Right atrium auricular region (tissue), 2 donors: ENCODE measurements around the gene PITPNM3. TPM values are rescaled to one million over a fixed set of nuclear protein-coding genes. Genes with fewer than 3 reads are reported as not detected.

Source experiments
- DNase-seq: peaks from one replicate; pipeline ENCODE4 v3.0.0-alpha.2; 2019; ENCODE audit warnings: low spot score
- H3K27ac ChIP-seq, 2 donors: fragments of 200-600 bp; sonication (generic); 1 replicate in 1 of 2; 2 replicates in 1 of 2; pipeline ENCODE4 v1.5.1; 2016 to 2019
- H3K27me3 ChIP-seq, 2 donors: fragments of 200-600 bp; sonication (generic); one replicate each; pipeline versions ENCODE4 v1.5.1 to v1.6.0; 2017 to 2019
- H3K36me3 ChIP-seq: fragments of 200-600 bp; sonication (generic); one replicate; pipeline ENCODE4 v1.5.1; 2016
- H3K4me1 ChIP-seq, 2 donors: fragments of 200-600 bp; sonication (generic); one replicate each; pipeline versions ENCODE4 v1.5.1 to v1.6.0; 2017 to 2019
- H3K4me3 ChIP-seq, 2 donors: fragments of 200-600 bp; sonication (generic); 1 replicate in 1 of 2; 2 replicates in 1 of 2; pipeline ENCODE4 v1.5.1; 2017 to 2019; ENCODE audit warnings: mild to moderate bottlenecking in 1 of 2, moderate library complexity in 1 of 2
- H3K9me3 ChIP-seq, 2 donors: fragments of 200-600 bp; sonication (generic); one replicate each; pipeline ENCODE4 v1.5.1; 2019
- CTCF ChIP-seq, 2 donors: fragments of 200-600 bp; sonication (generic); IDR thresholded peaks; one replicate each; pipeline ENCODE4 v1.5.1; 2019; ENCODE audit warnings: antibody characterized with exemption in 2 of 2
- total RNA-seq, 2 donors: library from RNA; depleted of rRNA; stranded (reverse); fragments of >200 nt; gene quantifications; one replicate each; pipeline ENCODE4 v1.1.0, GENCODE V29; 2016

PITPNM3 gene
- total RNA-seq, 2 donors from 2014 or later = 0.56 to 1.2 TPM

DNA sequence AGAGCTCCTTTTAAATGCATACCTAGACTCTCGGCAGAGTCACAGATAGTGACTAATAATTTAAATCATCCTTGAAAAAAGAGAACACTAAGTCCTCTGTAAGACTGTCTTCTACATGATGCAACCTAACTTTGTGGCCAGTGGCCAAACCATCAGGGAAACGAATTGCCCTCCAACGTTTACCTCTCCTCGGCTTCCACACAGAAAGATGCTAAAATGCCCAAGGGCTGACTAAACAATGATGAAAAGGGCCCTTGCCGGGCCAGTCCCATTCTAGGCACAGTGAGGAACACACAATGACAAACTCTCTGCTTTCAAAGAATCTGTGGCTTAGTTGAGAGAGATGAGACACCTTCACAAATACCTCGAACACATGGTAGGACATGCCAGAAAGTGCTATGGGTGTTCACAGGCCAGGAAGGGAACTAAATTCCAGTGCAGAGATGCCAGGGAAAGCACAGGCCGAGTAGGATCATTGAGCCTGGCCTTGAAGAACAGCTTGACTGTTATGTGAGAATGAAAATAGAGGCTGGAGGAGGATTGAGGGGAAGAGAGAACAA, 35.3 kb upstream of the PITPNM3 start:
- H3K27ac ChIP-seq = no peak overlapping the region
- TF ChIP-seq CTCF (IDR thresholded peaks at IDR 0.05) = no peak
- no peak for DNase-seq

GRCh38 chr17:6589266-6589946, 33.1 kb upstream of the PITPNM3 start:
- Histone ChIP-seq H3K36me3 (peaks cover 83% of the 10 kb centered on the region), H3K27ac (no peak overlapping the region), H3K27me3 (no peaks in the 10 kb centered on the region), H3K4me3 (no peak overlapping the region), H3K4me1 (no peaks in the 10 kb centered on the region), H3K9me3 (peaks cover 0 to 10% of the 10 kb centered on the region in 2 donors)
- DNase-seq = no peak
- no peak for TF ChIP-seq CTCF (IDR thresholded peaks at IDR 0.05)

More for the DNA sequence above, 35.3 kb upstream of the PITPNM3 start:
- Histone ChIP-seq H3K36me3 (peaks cover 80% of the 10 kb centered on the region), H3K4me3 (no peak overlapping the region), H3K9me3 (no peaks in the 10 kb centered on the region), H3K27me3 (no peaks in the 10 kb centered on the region), H3K4me1 (no peaks in the 10 kb centered on the region)

DNA sequence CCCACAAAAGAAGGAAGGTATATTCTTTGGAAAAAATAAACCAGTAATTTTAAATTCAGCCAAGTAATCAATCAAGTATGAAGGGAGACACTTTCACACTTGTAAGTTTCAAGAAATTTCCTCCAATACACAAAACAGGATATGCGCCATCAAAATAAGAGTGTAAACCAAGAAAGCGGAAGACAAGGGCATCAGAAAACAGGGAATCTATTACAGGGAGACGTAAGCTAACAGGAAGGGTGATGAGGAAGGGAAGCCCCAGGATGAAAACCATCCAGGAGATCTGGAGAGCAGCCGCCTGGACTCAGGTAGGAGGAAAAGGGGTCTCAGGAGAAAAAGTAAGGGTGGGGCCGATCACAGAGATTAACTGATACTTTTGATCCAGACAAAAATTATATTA, 31.8 kb upstream of the PITPNM3 start:
- Histone ChIP-seq H3K9me3 (peaks cover 0 to 10% of the 10 kb centered on the region in 2 donors), H3K4me3 (no peak overlapping the region), H3K4me1 (no peaks in the 10 kb centered on the region), H3K27me3 (no peaks in the 10 kb centered on the region), H3K27ac (no peak overlapping the region), H3K36me3 (peaks cover 75% of the 10 kb centered on the region)
- no peak for DNase-seq
- no peak for TF ChIP-seq CTCF (IDR thresholded peaks at IDR 0.05)

- DNase-seq = no peak
- Histone ChIP-seq H3K27ac (no peak overlapping the region), H3K27me3 (no peaks in the 10 kb centered on the region), H3K4me1 (no peaks in the 10 kb centered on the region), H3K4me3 (no peak overlapping the region), H3K36me3 (peaks cover 73% of the 10 kb centered on the region), H3K9me3 (peaks cover 0 to 10% of the 10 kb centered on the region in 2 donors)
- TF ChIP-seq CTCF (IDR thresholded peaks at IDR 0.05) = no peak
Measured at GRCh38 chr17:6587310-6587709, 31.0 kb upstream of the PITPNM3 start.

- no peak for DNase-seq
- no peaks in the 10 kb centered on the region for H3K4me1 ChIP-seq
- TF ChIP-seq CTCF (IDR thresholded peaks at IDR 0.05) = no peak
- H3K27me3 ChIP-seq = no peaks in the 10 kb centered on the region
- no peak overlapping the region for H3K4me3 ChIP-seq
- no peak overlapping the region for H3K27ac ChIP-seq
- H3K36me3 ChIP-seq = peaks cover 55% of the 10 kb centered on the region
- peaks cover 0 to 10% of the 10 kb centered on the region in 2 donors for H3K9me3 ChIP-seq
Measured at GRCh38 chr17:6583411-6583810, 27.1 kb upstream of the PITPNM3 start.
